ENCODE measurements around the gene EFTUD2. TPM values are rescaled to one million over a fixed set of nuclear protein-coding genes. Genes with fewer than 3 reads are reported as not detected.
A peak's percentile ranks its signal among the peaks of the same experiment; 100 is the strongest.

Gene EFTUD2
- total RNA-seq, 1 donor from 2014 or later, result 102 TPM

DNA sequence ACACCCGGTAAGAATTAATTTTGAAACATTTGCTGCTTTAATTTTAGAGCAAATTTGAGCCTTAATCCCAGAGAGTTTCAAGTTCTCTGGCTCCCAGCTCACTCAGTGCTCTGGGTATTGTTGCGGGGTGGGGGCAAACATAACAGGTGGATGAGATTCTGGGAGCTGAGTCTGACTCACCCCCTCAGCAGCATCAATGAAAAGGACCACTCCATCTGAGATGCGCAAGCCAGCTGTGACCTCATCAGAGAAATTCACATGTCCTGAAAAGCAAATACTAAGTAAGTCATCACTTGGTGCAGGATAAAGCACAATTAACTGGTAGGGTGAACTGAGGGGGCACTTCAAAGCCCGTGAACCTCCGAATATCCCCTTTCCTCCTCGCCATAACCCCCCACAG is 19.9 kb downstream of the EFTUD2 start:
- no peaks in the 10 kb centered on the region for H3K36me3 Mint-ChIP-seq (ENCODE audit: unreplicated experiment)
- DNase-seq, result no peak
- no peak overlapping the region for H3K4me3 Mint-ChIP-seq (ENCODE audit: unreplicated experiment)
- H3K27me3 Mint-ChIP-seq (ENCODE audit: unreplicated experiment), result peaks cover 2% of the 10 kb centered on the region
- peaks cover 2% of the 10 kb centered on the region for H3K9me3 Mint-ChIP-seq (ENCODE audit: unreplicated experiment)
- H3K27ac Mint-ChIP-seq (ENCODE audit: unreplicated experiment), result no peak overlapping the region
- H3K4me1 Mint-ChIP-seq (ENCODE audit: low read depth, unreplicated experiment), result peaks cover 2% of the 10 kb centered on the region
- TF ChIP-seq, protein P1, sequence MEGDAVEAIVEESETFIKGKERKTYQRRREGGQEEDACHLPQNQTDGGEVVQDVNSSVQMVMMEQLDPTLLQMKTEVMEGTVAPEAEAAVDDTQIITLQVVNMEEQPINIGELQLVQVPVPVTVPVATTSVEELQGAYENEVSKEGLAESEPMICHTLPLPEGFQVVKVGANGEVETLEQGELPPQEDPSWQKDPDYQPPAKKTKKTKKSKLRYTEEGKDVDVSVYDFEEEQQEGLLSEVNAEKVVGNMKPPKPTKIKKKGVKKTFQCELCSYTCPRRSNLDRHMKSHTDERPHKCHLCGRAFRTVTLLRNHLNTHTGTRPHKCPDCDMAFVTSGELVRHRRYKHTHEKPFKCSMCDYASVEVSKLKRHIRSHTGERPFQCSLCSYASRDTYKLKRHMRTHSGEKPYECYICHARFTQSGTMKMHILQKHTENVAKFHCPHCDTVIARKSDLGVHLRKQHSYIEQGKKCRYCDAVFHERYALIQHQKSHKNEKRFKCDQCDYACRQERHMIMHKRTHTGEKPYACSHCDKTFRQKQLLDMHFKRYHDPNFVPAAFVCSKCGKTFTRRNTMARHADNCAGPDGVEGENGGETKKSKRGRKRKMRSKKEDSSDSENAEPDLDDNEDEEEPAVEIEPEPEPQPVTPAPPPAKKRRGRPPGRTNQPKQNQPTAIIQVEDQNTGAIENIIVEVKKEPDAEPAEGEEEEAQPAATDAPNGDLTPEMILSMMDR (IDR thresholded peaks at IDR 0.05; ENCODE audit: partially characterized antibody, unreplicated experiment), result no peak

DNA sequence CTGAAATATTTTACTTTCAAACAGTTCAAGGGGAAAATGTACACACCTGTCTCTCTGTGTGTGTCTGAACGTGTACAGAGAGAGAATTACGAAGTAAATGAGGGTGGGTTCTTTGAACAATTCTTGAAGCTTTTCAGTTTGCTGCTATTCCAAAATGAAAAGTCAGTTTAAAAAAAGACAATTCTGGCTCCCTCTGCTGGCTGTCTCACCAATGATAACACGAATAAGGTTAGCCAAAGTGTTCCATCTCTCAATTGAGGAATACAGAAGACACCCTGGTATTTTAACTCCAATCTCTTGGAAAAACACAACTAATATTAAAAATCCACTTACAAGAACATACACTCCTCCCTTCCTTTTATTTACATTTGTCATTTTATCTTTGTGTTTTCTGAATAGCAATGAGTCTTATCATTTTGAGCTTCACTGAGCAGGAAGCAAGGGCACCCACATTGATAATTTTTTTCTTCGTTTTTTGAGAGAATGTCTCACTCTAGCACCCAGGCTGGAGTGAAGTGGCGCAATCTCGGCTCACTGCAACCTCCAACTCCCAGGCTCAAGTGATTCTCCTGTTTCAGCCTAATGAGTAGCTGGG is 20.5 kb downstream of the EFTUD2 start:
- H3K9me3 Mint-ChIP-seq (ENCODE audit: unreplicated experiment), result peaks cover 2% of the 10 kb centered on the region
- peaks cover 2% of the 10 kb centered on the region for H3K27me3 Mint-ChIP-seq (ENCODE audit: unreplicated experiment)
- no peak overlapping the region for H3K4me3 Mint-ChIP-seq (ENCODE audit: unreplicated experiment)
- DNase-seq, result peak; percentile 43
- no peak overlapping the region for H3K27ac Mint-ChIP-seq (ENCODE audit: unreplicated experiment)
- no peaks in the 10 kb centered on the region for H3K36me3 Mint-ChIP-seq (ENCODE audit: unreplicated experiment)
- peaks cover 2% of the 10 kb centered on the region for H3K4me1 Mint-ChIP-seq (ENCODE audit: low read depth, unreplicated experiment)
- TF ChIP-seq, protein P1 (IDR thresholded peaks at IDR 0.05; ENCODE audit: partially characterized antibody, unreplicated experiment), result peak; percentile 70

DNA sequence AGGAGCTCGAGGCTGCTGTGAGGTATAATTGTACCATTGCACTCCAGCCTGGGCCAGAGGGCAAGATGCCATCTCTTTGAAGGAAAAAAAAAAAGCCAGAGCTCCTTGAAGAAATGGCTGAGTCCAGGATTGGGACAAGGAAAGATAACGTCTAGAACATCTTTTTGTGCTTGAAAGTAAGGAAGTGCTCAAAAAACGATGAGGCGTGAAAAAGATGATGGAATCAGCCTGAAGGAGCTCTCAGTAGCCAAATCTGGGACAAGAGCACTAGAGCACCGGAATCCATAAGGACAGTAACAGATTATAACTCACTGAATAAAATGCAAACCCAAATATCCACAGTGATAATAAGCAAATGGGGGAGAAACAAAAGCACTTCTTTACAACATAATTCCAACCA is 22.1 kb downstream of the EFTUD2 start:
- no peaks in the 10 kb centered on the region for H3K36me3 Mint-ChIP-seq (ENCODE audit: unreplicated experiment)
- H3K27ac Mint-ChIP-seq (ENCODE audit: unreplicated experiment), result no peak overlapping the region
- H3K4me3 Mint-ChIP-seq (ENCODE audit: unreplicated experiment), result no peak overlapping the region
- DNase-seq, result no peak
- H3K9me3 Mint-ChIP-seq (ENCODE audit: unreplicated experiment), result no peaks in the 10 kb centered on the region
- H3K4me1 Mint-ChIP-seq (ENCODE audit: low read depth, unreplicated experiment), result peaks cover 2% of the 10 kb centered on the region
- peaks cover 2% of the 10 kb centered on the region for H3K27me3 Mint-ChIP-seq (ENCODE audit: unreplicated experiment)
- TF ChIP-seq, protein P1 (IDR thresholded peaks at IDR 0.05; ENCODE audit: partially characterized antibody, unreplicated experiment), result no peak

DNA sequence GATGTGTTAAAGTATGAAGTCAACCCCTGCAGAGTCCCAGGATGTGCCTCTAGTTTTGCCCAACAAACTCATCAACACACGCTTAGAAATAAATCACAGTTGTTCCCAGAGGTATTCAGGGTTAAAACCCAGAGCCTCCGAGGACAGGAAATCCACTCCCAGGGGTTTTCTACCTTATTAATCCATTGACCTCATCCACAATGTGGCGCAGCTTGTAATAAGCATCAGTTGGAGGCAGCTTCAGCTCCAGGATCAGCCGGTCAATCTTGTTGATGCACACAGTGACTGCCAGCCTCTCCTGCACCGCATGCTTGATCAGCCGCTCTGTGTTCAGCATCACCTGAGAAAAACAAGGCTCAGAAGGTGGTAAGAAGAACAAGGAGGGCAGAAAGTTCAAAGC is 23.5 kb downstream of the EFTUD2 start:
- TF ChIP-seq, protein P1 (IDR thresholded peaks at IDR 0.05; ENCODE audit: partially characterized antibody, unreplicated experiment), result no peak
- DNase-seq, result no peak
- H3K4me1 Mint-ChIP-seq (ENCODE audit: low read depth, unreplicated experiment), result peaks cover 2% of the 10 kb centered on the region
- peaks cover 2% of the 10 kb centered on the region for H3K27me3 Mint-ChIP-seq (ENCODE audit: unreplicated experiment)
- H3K27ac Mint-ChIP-seq (ENCODE audit: unreplicated experiment), result no peak overlapping the region
- no peaks in the 10 kb centered on the region for H3K36me3 Mint-ChIP-seq (ENCODE audit: unreplicated experiment)
- H3K9me3 Mint-ChIP-seq (ENCODE audit: unreplicated experiment), result no peaks in the 10 kb centered on the region
- H3K4me3 Mint-ChIP-seq (ENCODE audit: unreplicated experiment), result no peak overlapping the region

DNA sequence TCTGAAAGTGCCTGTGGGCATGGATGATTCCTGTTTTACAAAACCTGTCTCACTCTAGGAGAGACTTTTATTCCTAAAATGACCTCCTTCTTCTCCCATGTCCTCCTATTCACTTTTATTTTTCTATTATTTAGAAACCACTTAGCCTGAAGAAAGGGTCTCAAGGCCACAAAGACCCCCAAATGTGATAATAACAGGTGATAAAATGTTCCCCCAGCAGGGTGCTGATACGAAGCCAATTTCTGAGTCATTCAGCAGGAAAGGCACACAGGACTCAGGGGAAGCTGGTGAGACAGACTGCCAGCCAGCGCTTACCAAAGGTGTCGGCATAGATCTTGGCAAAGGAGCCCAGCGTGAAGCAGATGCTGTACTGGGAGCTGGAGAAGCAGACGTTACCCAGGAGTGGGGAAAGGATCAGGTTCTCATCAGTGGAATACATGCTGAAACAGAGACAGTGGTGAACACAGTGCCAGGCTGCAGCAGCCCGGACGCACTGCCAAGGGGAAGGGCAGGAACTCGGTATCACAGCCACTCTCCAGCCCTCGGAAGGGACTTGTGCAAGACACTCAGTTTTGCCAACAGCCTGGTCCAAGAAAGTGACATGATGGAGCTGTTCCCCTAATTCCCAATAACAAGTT is 27.0 kb downstream of the EFTUD2 start:
- no peaks in the 10 kb centered on the region for H3K9me3 Mint-ChIP-seq (ENCODE audit: unreplicated experiment)
- TF ChIP-seq, protein P1 (IDR thresholded peaks at IDR 0.05; ENCODE audit: partially characterized antibody, unreplicated experiment), result no peak
- H3K36me3 Mint-ChIP-seq (ENCODE audit: unreplicated experiment), result no peaks in the 10 kb centered on the region
- no peak overlapping the region for H3K4me3 Mint-ChIP-seq (ENCODE audit: unreplicated experiment)
- peaks cover 2% of the 10 kb centered on the region for H3K27me3 Mint-ChIP-seq (ENCODE audit: unreplicated experiment)
- no peaks in the 10 kb centered on the region for H3K4me1 Mint-ChIP-seq (ENCODE audit: low read depth, unreplicated experiment)
- no peak for DNase-seq
- H3K27ac Mint-ChIP-seq (ENCODE audit: unreplicated experiment), result no peak overlapping the region
